Loucy (cell line): ENCODE results near the gene BEST1.

Experiments used
- H2AFZ ChIP-seq: fragments of 200-600 bp; sonication (generic); 2 replicates; pipeline ENCODE4 v1.6.0; 2016; ENCODE audit warnings: antibody characterized with exemption, mild to moderate bottlenecking, low read length, moderate library complexity
- H3F3A ChIP-seq: fragments of 200-600 bp; 2 replicates; pipeline ENCODE4 v1.6.0; 2016; ENCODE audit warnings: antibody characterized with exemption, low read depth, mild to moderate bottlenecking
- H3K27me3 ChIP-seq: fragments of 200-600 bp; sonication (generic); 2 replicates; pipeline ENCODE4 v1.6.1; 2014; ENCODE audit warnings: low read length, mild to moderate bottlenecking; ENCODE audit not compliant: insufficient read depth, poor library complexity, severe bottlenecking
- H3K36me3 ChIP-seq: fragments of 200-600 bp; sonication (generic); 2 replicates; pipeline ENCODE4 v1.6.1; 2016; ENCODE audit warnings: low read length; ENCODE audit not compliant: insufficient read depth
- H3K4me1 ChIP-seq: fragments of 200-600 bp; sonication (generic); 2 replicates; pipeline ENCODE4 v1.5.1; 2014; ENCODE audit warnings: low read length, mild to moderate bottlenecking; ENCODE audit not compliant: insufficient read depth, poor library complexity, severe bottlenecking
- H3K4me2 ChIP-seq: fragments of 200-600 bp; sonication (generic); 2 replicates; pipeline ENCODE4 v1.6.0; 2014; ENCODE audit warnings: antibody characterized with exemption, low read length, low read depth, mild to moderate bottlenecking; ENCODE audit not compliant: poor library complexity, severe bottlenecking
- H3K4me3 ChIP-seq: fragments of 200-600 bp; sonication (generic); 2 replicates; pipeline ENCODE4 v1.5.1; 2014; ENCODE audit warnings: low read length, mild to moderate bottlenecking, mixed read lengths; ENCODE audit not compliant: poor library complexity, severe bottlenecking
- H3K79me2 ChIP-seq: fragments of 200-600 bp; sonication (generic); 2 replicates; pipeline ENCODE4 v1.6.1; 2014; ENCODE audit warnings: low read length; ENCODE audit not compliant: insufficient read depth
- H3K9ac ChIP-seq: fragments of 200-600 bp; sonication (generic); 2 replicates; pipeline ENCODE4 v1.6.0; 2014; ENCODE audit warnings: mild to moderate bottlenecking, low read depth, low read length, moderate library complexity; ENCODE audit not compliant: poor library complexity, severe bottlenecking
- H3K9me2 ChIP-seq: fragments of 200-600 bp; sonication (generic); replicated peaks from 2 replicates; pipeline ENCODE4 v1.6.1; 2016; ENCODE audit warnings: low read depth, low read length, mixed read lengths
- H3K9me3 ChIP-seq: fragments of 200-600 bp; sonication (generic); 2 replicates; pipeline ENCODE4 v1.6.1; 2014; ENCODE audit warnings: mild to moderate bottlenecking, antibody characterized with exemption, low read length, low read depth; ENCODE audit not compliant: insufficient read depth
- H4K20me1 ChIP-seq: fragments of 200-600 bp; sonication (generic); 2 replicates; pipeline ENCODE4 v1.6.0; 2014; ENCODE audit warnings: antibody characterized with exemption, low read length, mild to moderate bottlenecking; ENCODE audit not compliant: insufficient read depth, poor library complexity, severe bottlenecking
- EZH2phosphoT487 ChIP-seq: fragments of 200-600 bp; IDR thresholded peaks from 2 replicates; pipeline ENCODE4 v1.6.1; 2018; ENCODE audit warnings: antibody characterized with exemption, mild to moderate bottlenecking, moderate library complexity, borderline replicate concordance
- TF ChIP-seq, protein P1 (sequence below): fragments of 200-600 bp; sonication (generic); conservative IDR thresholded peaks from 2 replicates; pipeline ENCODE4 v1.5.1; 2014; ENCODE audit warnings: mild to moderate bottlenecking, antibody characterized with exemption, low read length

The BEST1 gene

GRCh38 chr11:61903845-61904244 is 46.3 kb upstream of the BEST1 start:
- Histone ChIP-seq H3K4me1 (peaks cover 3% of the 10 kb centered on the region), H3K36me3 (no peaks in the 10 kb centered on the region), H2AFZ (no peak overlapping the region), H3K9ac (no peak overlapping the region), H3K79me2 (no peaks in the 10 kb centered on the region), H3K4me3 (no peak overlapping the region), H3F3A (no peaks in the 10 kb centered on the region), H3K9me3 (no peaks in the 10 kb centered on the region), H3K4me2 (no peak overlapping the region), H3K9me2 (no peaks in the 10 kb centered on the region), H4K20me1 (no peaks in the 10 kb centered on the region), H3K27me3 (no peaks in the 10 kb centered on the region)
- no peak for TF ChIP-seq EZH2phosphoT487
- TF ChIP-seq, protein P1, sequence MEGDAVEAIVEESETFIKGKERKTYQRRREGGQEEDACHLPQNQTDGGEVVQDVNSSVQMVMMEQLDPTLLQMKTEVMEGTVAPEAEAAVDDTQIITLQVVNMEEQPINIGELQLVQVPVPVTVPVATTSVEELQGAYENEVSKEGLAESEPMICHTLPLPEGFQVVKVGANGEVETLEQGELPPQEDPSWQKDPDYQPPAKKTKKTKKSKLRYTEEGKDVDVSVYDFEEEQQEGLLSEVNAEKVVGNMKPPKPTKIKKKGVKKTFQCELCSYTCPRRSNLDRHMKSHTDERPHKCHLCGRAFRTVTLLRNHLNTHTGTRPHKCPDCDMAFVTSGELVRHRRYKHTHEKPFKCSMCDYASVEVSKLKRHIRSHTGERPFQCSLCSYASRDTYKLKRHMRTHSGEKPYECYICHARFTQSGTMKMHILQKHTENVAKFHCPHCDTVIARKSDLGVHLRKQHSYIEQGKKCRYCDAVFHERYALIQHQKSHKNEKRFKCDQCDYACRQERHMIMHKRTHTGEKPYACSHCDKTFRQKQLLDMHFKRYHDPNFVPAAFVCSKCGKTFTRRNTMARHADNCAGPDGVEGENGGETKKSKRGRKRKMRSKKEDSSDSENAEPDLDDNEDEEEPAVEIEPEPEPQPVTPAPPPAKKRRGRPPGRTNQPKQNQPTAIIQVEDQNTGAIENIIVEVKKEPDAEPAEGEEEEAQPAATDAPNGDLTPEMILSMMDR: no peak

GRCh38 chr11:61904539-61905048 is 45.6 kb upstream of the BEST1 start:
- H2AFZ ChIP-seq: no peak overlapping the region
- no peak for TF ChIP-seq EZH2phosphoT487
- TF ChIP-seq, protein P1: no peak
- no peaks in the 10 kb centered on the region for H3F3A ChIP-seq
- H3K9me3 ChIP-seq: no peaks in the 10 kb centered on the region
- peaks cover 5% of the 10 kb centered on the region for H3K4me1 ChIP-seq
- H3K27me3 ChIP-seq: no peaks in the 10 kb centered on the region
- H3K4me2 ChIP-seq: no peak overlapping the region
- H3K79me2 ChIP-seq: no peaks in the 10 kb centered on the region
- no peak overlapping the region for H3K4me3 ChIP-seq
- H3K36me3 ChIP-seq: no peaks in the 10 kb centered on the region
- H4K20me1 ChIP-seq: no peaks in the 10 kb centered on the region
- no peaks in the 10 kb centered on the region for H3K9me2 ChIP-seq
- H3K9ac ChIP-seq: no peak overlapping the region

- no peaks in the 10 kb centered on the region for H3K36me3 ChIP-seq
- peaks cover 5% of the 10 kb centered on the region for H3K4me1 ChIP-seq
- no peaks in the 10 kb centered on the region for H3K27me3 ChIP-seq
- no peaks in the 10 kb centered on the region for H3K79me2 ChIP-seq
- H3K9ac ChIP-seq: no peak overlapping the region
- H3K4me2 ChIP-seq: no peak overlapping the region
- H3K4me3 ChIP-seq: no peak overlapping the region
- no peaks in the 10 kb centered on the region for H3K9me3 ChIP-seq
- no peaks in the 10 kb centered on the region for H4K20me1 ChIP-seq
- no peak overlapping the region for H2AFZ ChIP-seq
- H3F3A ChIP-seq: no peaks in the 10 kb centered on the region
- no peak for TF ChIP-seq EZH2phosphoT487
- TF ChIP-seq, protein P1: no peak
- no peaks in the 10 kb centered on the region for H3K9me2 ChIP-seq
These were observed 45.0 kb upstream of the BEST1 start for GRCh38 chr11:61905067-61905696.
